ENCODE results near the gene GNAS. TPM values are rescaled to one million over a fixed set of nuclear protein-coding genes. Genes with fewer than 3 reads are reported as not detected.

GNAS gene
- total RNA-seq, 2 experiments from 2014 or later, result 638 to 913 TPM

GRCh38 chr20:58874469-58874868 lies 22.0 kb downstream of the GNAS start:
- no peak overlapping the region for H3K4me2 ChIP-seq (ENCODE audit: low read length)
- no peaks in the 10 kb centered on the region for H3K36me3 ChIP-seq (ENCODE audit: insufficient read depth, low read length)
- POLR2A ChIA-PET, result interaction anchor here (1.2 kb wide), 1 partner anchor 33 kb away, joined by 3 read pairs; no protein-coding TSS in a partner anchor
- H2AFZ ChIP-seq (ENCODE audit: low read length), result peak overlapping the region; percentile 61
- H3K4me1 ChIP-seq (ENCODE audit: insufficient read depth, low read length, poor library complexity, severe bottlenecking), result peaks cover 21% of the 10 kb centered on the region
- no peak for TF ChIP-seq EZH2phosphoT487 (IDR thresholded peaks at IDR 0.05; ENCODE audit: borderline replicate concordance, low read depth, low read length)
- no peak for TF ChIP-seq CTCF (conservative IDR thresholded peaks at IDR 0.05; ENCODE audit: low read length)
- no TSS peak for BruUV-seq (replicated peaks)
- no peaks in the 10 kb centered on the region for H3K9me2 ChIP-seq (ENCODE audit: insufficient read depth, low read length)
- intact Hi-C loops (cut with micrococcal nuclease; ENCODE audit: unreplicated experiment), result loop anchor here (5.0 kb wide), 2 partner anchors 108 to 213 kb away; partner anchors contain the start of gene NELFCD
- H3K79me2 ChIP-seq (ENCODE audit: insufficient read depth, low read depth, low read length), result no peaks in the 10 kb centered on the region
- CTCF ChIA-PET (ENCODE audit: unreplicated experiment), result interaction anchor here (0.6 kb wide), 1 partner anchor 141 kb away, joined by 3 read pairs; no protein-coding TSS in a partner anchor
- no peaks in the 10 kb centered on the region for H4K20me1 ChIP-seq (ENCODE audit: insufficient read depth, low read length)
- H3K4me3 ChIP-seq (ENCODE audit: low read depth, low read length, poor library complexity, severe bottlenecking), result no peak overlapping the region
- DNase-seq (ENCODE audit: low spot score), result no peak
- H3K9me3 ChIP-seq (ENCODE audit: low read length), result no peaks in the 10 kb centered on the region
- H3K27ac ChIP-seq (ENCODE audit: low read depth, low read length, poor library complexity, severe bottlenecking), result no peak overlapping the region

DNA sequence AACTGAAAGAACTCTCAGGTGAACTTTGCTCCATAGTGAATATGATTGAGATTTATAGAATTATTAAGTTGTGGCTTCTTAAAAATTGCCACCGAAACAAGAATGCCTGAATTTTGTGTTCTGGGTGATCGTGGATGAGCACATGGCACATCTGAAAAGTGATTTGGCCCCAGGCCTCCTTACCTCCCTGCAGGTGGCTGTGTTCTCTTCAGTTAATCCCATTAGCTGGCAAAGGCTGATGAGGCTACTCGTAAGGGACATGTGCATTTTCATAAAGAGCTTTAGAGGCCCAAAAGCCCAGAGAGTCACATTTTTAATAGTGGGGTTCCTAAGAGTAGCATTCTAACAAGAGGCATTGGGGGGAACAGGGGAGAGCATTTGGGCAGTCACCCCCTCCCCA lies 22.6 kb downstream of the GNAS start:
- Histone ChIP-seq H3K9me2 (ENCODE audit: insufficient read depth, low read length) (no peaks in the 10 kb centered on the region), H3K36me3 (ENCODE audit: insufficient read depth, low read length) (no peaks in the 10 kb centered on the region), H4K20me1 (ENCODE audit: insufficient read depth, low read length) (no peaks in the 10 kb centered on the region), H3K79me2 (ENCODE audit: insufficient read depth, low read depth, low read length) (no peaks in the 10 kb centered on the region), H3K4me1 (ENCODE audit: insufficient read depth, low read length, poor library complexity, severe bottlenecking) (peaks cover 21% of the 10 kb centered on the region), H3K27ac (ENCODE audit: low read depth, low read length, poor library complexity, severe bottlenecking) (no peak overlapping the region), H3K4me3 (ENCODE audit: low read depth, low read length, poor library complexity, severe bottlenecking) (no peak overlapping the region), H3K4me2 (ENCODE audit: low read length) (no peak overlapping the region), H3K9me3 (ENCODE audit: low read length) (no peaks in the 10 kb centered on the region), H2AFZ (ENCODE audit: low read length) (0 out of 2 replicates have a peak overlapping the region, but pooled peaks have one; percentile 61)
- CTCF ChIA-PET (ENCODE audit: unreplicated experiment), result no interaction called here
- TF ChIP-seq EZH2phosphoT487 (IDR thresholded peaks at IDR 0.05; ENCODE audit: borderline replicate concordance, low read depth, low read length) (no peak), CTCF (conservative IDR thresholded peaks at IDR 0.05; ENCODE audit: low read length) (no peak)
- DNase-seq (ENCODE audit: low spot score), result no peak
- intact Hi-C loops (cut with micrococcal nuclease; ENCODE audit: unreplicated experiment), result no loop called here
- POLR2A ChIA-PET, result interaction anchor here (0.6 to 1.2 kb wide), 4 partner anchors 19 to 641 kb away, joined by 3 read pairs; no protein-coding TSS in a partner anchor
- BruUV-seq (replicated peaks), result no TSS peak

DNA sequence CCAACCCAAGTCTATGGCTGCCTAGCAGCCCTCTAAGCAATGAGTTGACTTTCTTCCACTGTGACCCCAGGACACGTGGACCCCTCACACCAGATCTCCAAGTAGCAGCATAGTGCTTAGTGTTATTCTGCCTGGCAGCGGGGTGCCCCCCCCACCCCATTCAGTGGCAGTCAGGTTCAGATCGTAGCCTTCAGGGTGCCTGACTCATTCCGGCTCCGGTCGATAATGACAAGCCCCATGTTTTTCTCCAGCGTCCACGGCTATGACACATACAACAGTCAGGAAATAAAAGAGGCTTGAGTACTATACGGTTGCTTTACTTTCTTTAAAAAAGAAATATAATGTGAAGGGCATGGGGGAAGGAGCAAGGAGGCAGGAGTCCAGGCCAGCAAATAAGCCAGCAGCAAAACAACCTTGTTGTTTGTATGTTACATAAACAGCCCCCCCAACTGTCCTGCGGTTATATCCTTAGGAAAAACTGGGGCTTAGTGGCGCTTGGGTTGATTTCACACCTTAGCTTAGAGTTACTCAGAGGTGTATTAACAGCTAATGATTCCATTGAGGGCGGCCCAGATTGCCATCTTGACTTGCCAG lies 23.1 kb downstream of the GNAS start:
- intact Hi-C loops (cut with micrococcal nuclease; ENCODE audit: unreplicated experiment), result no loop called here
- TF ChIP-seq CTCF (conservative IDR thresholded peaks at IDR 0.05; ENCODE audit: low read length) (no peak), EZH2phosphoT487 (IDR thresholded peaks at IDR 0.05; ENCODE audit: borderline replicate concordance, low read depth, low read length) (no peak)
- Histone ChIP-seq H3K9me3 (ENCODE audit: low read length) (no peaks in the 10 kb centered on the region), H3K79me2 (ENCODE audit: insufficient read depth, low read depth, low read length) (no peaks in the 10 kb centered on the region), H3K36me3 (ENCODE audit: insufficient read depth, low read length) (no peaks in the 10 kb centered on the region), H3K4me2 (ENCODE audit: low read length) (no peak overlapping the region), H3K4me3 (ENCODE audit: low read depth, low read length, poor library complexity, severe bottlenecking) (no peak overlapping the region), H4K20me1 (ENCODE audit: insufficient read depth, low read length) (no peaks in the 10 kb centered on the region), H3K27ac (ENCODE audit: low read depth, low read length, poor library complexity, severe bottlenecking) (no peak overlapping the region), H2AFZ (ENCODE audit: low read length) (no peak overlapping the region), H3K9me2 (ENCODE audit: insufficient read depth, low read length) (no peaks in the 10 kb centered on the region), H3K4me1 (ENCODE audit: insufficient read depth, low read length, poor library complexity, severe bottlenecking) (peaks cover 17% of the 10 kb centered on the region)
- DNase-seq (ENCODE audit: low spot score), result no peak
- no TSS peak for BruUV-seq (replicated peaks)
- ChIA-PET CTCF (ENCODE audit: unreplicated experiment) (no interaction called here), POLR2A (interaction anchor here (0.6 to 0.8 kb wide), 4 partner anchors 19 to 642 kb away, joined by 3 read pairs; no protein-coding TSS in a partner anchor)

All from OCI-LY7 (cell line).